GM12878 (cell line): ENCODE data around the gene SCAMP1. TPM values are rescaled to one million over a fixed set of nuclear protein-coding genes. Genes with fewer than 3 reads are reported as not detected.

Source experiments
- BACH1 ChIP-seq: fragments of 450-650 bp; IDR thresholded peaks from 2 replicates; pipeline ENCODE4 v1.6.1; 2017; ENCODE audit warnings: mild to moderate bottlenecking, borderline replicate concordance
- BCL11A ChIP-seq: IDR thresholded peaks from 2 replicates; pipeline ENCODE4 v1.6.1; 2011; ENCODE audit warnings: low read depth, low read length
- BCLAF1 ChIP-seq: fragments of 450-650 bp; IDR thresholded peaks from 2 replicates; pipeline ENCODE4 v1.6.1; 2017; ENCODE audit warnings: antibody characterized with exemption, mild to moderate bottlenecking, moderate library complexity
- CREM ChIP-seq: IDR thresholded peaks from 2 replicates; pipeline ENCODE4 v1.6.1; 2014; ENCODE audit warnings: antibody characterized with exemption, low read depth
- EP300 ChIP-seq, 2 experiments: fragments of 150-350 bp in 1 of 2; IDR thresholded peaks; 2 replicates each; pipeline ENCODE4 v1.6.1; 2011 to 2012; ENCODE audit warnings: low read depth in 2 of 2, low read length in 2 of 2, borderline replicate concordance in 1 of 2, improper control_type of control experiment in 1 of 2, inconsistent platforms in 1 of 2; ENCODE audit not compliant: control insufficient read depth in 1 of 2
- FOS ChIP-seq: IDR thresholded peaks from 3 replicates; pipeline ENCODE4 v1.6.1; 2011; ENCODE audit warnings: borderline replicate concordance; ENCODE audit not compliant: insufficient read length; ENCODE audit errors: extremely low read depth
- FOXM1 ChIP-seq: IDR thresholded peaks from 2 replicates; pipeline ENCODE4 v1.6.1; 2012; ENCODE audit warnings: low read depth, mild to moderate bottlenecking, inconsistent platforms, low read length, moderate library complexity
- HCFC1 ChIP-seq: fragments of 150-350 bp; IDR thresholded peaks from 2 replicates; pipeline ENCODE4 v1.6.1; 2014; ENCODE audit warnings: low read length
- HDAC6 ChIP-seq: fragments of 200-600 bp; sonication (generic); IDR thresholded peaks from one replicate; pipeline ENCODE4 v1.8.0; 2017; ENCODE audit warnings: antibody characterized with exemption; ENCODE audit not compliant: unreplicated experiment
- IKZF2 ChIP-seq, 2 experiments: fragments of 450-650 bp; IDR thresholded peaks; 2 replicates each; pipeline ENCODE4 v1.6.1; 2017; ENCODE audit warnings: mild to moderate bottlenecking in 2 of 2, moderate library complexity in 2 of 2
- IRF3 ChIP-seq: fragments of 450-650 bp; IDR thresholded peaks from 2 replicates; pipeline ENCODE4 v1.6.1; 2014; ENCODE audit warnings: mild to moderate bottlenecking
- IRF4 ChIP-seq: IDR thresholded peaks from 2 replicates; pipeline ENCODE4 v1.6.1; 2011; ENCODE audit warnings: low read depth, low read length
- MEF2A ChIP-seq: IDR thresholded peaks from 2 replicates; pipeline ENCODE4 v1.6.1; 2011; ENCODE audit warnings: low read depth, mild to moderate bottlenecking, low read length, moderate library complexity; ENCODE audit not compliant: insufficient read depth
- NFYB ChIP-seq: IDR thresholded peaks from 2 replicates; pipeline ENCODE4 v1.6.1; 2011; ENCODE audit warnings: low read depth, mild to moderate bottlenecking, low read length, improper control_type of control experiment, moderate library complexity; ENCODE audit not compliant: insufficient read depth
- NR2C1 ChIP-seq: fragments of 450-650 bp; IDR thresholded peaks from 2 replicates; pipeline ENCODE4 v1.6.1; 2017; ENCODE audit warnings: antibody characterized with exemption, mild to moderate bottlenecking, moderate library complexity
- NR2C2 ChIP-seq: IDR thresholded peaks from 2 replicates; pipeline ENCODE4 v1.6.1; 2011; ENCODE audit warnings: borderline replicate concordance, low read depth; ENCODE audit not compliant: control insufficient read depth, insufficient read length
- POU2F2 ChIP-seq: IDR thresholded peaks from 3 replicates; pipeline ENCODE4 v1.6.1; 2011; ENCODE audit warnings: low read depth, mild to moderate bottlenecking, low read length, borderline replicate concordance
- RB1 ChIP-seq: fragments of 450-650 bp; formaldehyde crosslinking; IDR thresholded peaks from 2 replicates; pipeline ENCODE4 v1.6.1; 2017; ENCODE audit warnings: mild to moderate bottlenecking, borderline replicate concordance
- RFX5 ChIP-seq: IDR thresholded peaks from 2 replicates; pipeline ENCODE4 v1.6.1; 2011; ENCODE audit warnings: low read depth, low read length, improper control_type of control experiment
- RUNX3 ChIP-seq: IDR thresholded peaks from 2 replicates; pipeline ENCODE4 v1.6.1; 2012; ENCODE audit warnings: low read length, inconsistent platforms
- SREBF1 ChIP-seq: IDR thresholded peaks from 2 replicates; pipeline ENCODE4 v1.6.1; 2012; ENCODE audit warnings: mild to moderate bottlenecking, low read length
- ZNF207 ChIP-seq: fragments of 450-650 bp; IDR thresholded peaks from 2 replicates; pipeline ENCODE4 v1.6.1; 2014; ENCODE audit warnings: antibody characterized with exemption, mild to moderate bottlenecking, borderline replicate concordance
- ZNF592 ChIP-seq: fragments of 450-650 bp; IDR thresholded peaks from 2 replicates; pipeline ENCODE4 v1.6.1; 2017; ENCODE audit warnings: mild to moderate bottlenecking, moderate library complexity
- polyA plus RNA-seq, 11 experiments: library from polyadenylated mRNA; depleted of rRNA in 4 of 11; unstranded in 6 of 11; stranded (reverse) in 5 of 11; fragments of >200 nt; fragmentation: Nextera tagmentation in 4 of 11; fragmentation: Illumina TruSeq in 1 of 11; extraction: Ambion mirVana in 4 of 11; extraction: Trizol in 1 of 11; gene quantifications; 1 replicate in 1 of 11; 2 replicates in 10 of 11; pipeline versions ENCODE4 v1.2.1 to v1.2.3, GENCODE V29; 2011 to 2016; ENCODE audit warnings: inconsistent platforms in 2 of 11, missing spikeins in 2 of 11, low read depth in 1 of 11
- total RNA-seq, 4 experiments: library from RNA; depleted of rRNA in 3 of 4; stranded (reverse); fragments of >200 nt in 3 of 4; fragmentation: Illumina TruSeq in 1 of 4; extraction: Trizol in 1 of 4; gene quantifications; 2 replicates each; pipeline versions ENCODE4 v1.2.1 to v1.2.3, GENCODE V29; 2013 to 2021

Gene SCAMP1
- total and polyA plus RNA-seq, 10 of the 15 experiments (the other 5 are each of a cell fraction or from before 2014, with no cell fraction given): 6.4 to 27.9 (median 20.0) TPM

GRCh38 chr5:78359831-78360673, at the start of gene SCAMP1 (continued):
- TF ChIP-seq SREBF1: no peak
- TF ChIP-seq RB1: peak; percentile 86; the same call in 1 of the 2 replicates
- peak; percentile 67 to 78 for TF ChIP-seq EP300 (IDR thresholded peaks at IDR 0.05; ENCODE audit: borderline replicate concordance in 1 of 2, control insufficient read depth in 1 of 2, low read depth in 2 of 2, low read length in 2 of 2)
- TF ChIP-seq NFYB: no peak
- peak; percentile 70 for TF ChIP-seq MEF2A
- TF ChIP-seq BACH1: peak; percentile 91
- no peak; the same call in 1 of the 2 replicates for TF ChIP-seq RFX5
- peak; percentile 85 for TF ChIP-seq POU2F2
- TF ChIP-seq NR2C2: no peak
- TF ChIP-seq CREM: peak; percentile 70; the same call in 1 of the 2 replicates
- peak; percentile 70; the same call in 1 of the 2 replicates for TF ChIP-seq ZNF207
- peak; percentile 54 for TF ChIP-seq HCFC1
- 0 out of 2 replicates have a peak, but pooled peaks have one; percentile 51 for TF ChIP-seq BCLAF1
- peak; percentile 79 for TF ChIP-seq RUNX3
- TF ChIP-seq IKZF2 (IDR thresholded peaks at IDR 0.05): peak; percentile 94 to 97
- TF ChIP-seq HDAC6: no peak
- TF ChIP-seq IRF4: peak; percentile 89
- no peak for TF ChIP-seq ZNF592
- peak; percentile 73 for TF ChIP-seq FOXM1
- peak; percentile 59; the same call in 1 of the 2 replicates for TF ChIP-seq IRF3
- TF ChIP-seq BCL11A: no peak
- TF ChIP-seq NR2C1: peak; percentile 66
- no peak for TF ChIP-seq FOS
